Raji (cell line): ENCODE measurements around the gene ZNF580.

Experiments
- POLR2A ChIP-seq: IDR thresholded peaks from 2 replicates; pipeline ENCODE4 v1.6.1; 2011; ENCODE audit warnings: low read depth, low read length, control low read depth; ENCODE audit not compliant: insufficient read depth

The ZNF580 gene, protein sequence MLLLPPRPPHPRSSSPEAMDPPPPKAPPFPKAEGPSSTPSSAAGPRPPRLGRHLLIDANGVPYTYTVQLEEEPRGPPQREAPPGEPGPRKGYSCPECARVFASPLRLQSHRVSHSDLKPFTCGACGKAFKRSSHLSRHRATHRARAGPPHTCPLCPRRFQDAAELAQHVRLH

DNA sequence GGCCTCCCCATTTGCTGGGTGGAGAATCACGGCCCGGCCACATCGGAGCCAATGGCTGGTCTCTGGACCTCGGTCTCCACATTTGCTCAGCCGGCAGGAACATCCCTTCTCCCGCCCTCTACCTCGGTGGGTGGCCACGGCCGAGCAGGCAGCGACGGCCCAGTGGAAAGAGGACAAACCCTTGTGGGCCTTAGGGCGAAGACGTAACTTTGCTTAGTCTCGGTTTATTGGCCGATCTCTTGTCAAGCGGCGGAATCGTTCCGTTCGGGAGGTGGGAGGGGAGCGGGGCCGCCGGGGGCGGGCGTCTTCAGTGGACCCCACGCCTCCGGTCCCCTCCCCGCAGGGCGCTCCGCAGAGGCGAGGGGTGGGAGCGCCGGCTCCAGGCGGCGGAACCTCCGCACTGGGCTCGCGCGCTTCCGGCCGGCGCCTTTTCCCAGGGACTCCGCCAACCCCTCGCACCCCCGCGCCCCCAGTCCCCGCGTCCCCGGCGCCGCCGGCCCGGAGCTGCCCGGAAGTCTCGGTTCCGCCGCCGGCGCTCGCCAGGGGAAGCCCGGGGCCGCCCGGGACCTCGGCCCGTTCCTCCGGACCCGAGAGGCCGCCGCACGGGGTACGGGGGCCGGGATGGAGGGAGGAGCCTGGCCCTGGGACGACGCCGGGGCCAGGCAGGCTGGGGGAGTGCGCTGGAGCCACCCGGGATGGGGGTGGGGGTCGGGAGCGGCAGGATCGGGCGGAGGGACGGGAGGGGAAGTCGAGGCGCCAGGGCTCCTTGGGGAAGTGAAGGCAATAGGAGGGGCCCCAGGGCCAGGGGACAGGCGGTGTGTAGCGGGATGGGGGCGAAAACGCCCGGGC, at the start of gene ZNF580:
Gene ZNF580, plus strand, starts transcription at position 426 of the 849 bp plus-strand sequence. CDS start 1,507 bp downstream, outside the sequence.
- TF ChIP-seq POLR2A = no peak; the same call in 1 of the 2 replicates

DNA sequence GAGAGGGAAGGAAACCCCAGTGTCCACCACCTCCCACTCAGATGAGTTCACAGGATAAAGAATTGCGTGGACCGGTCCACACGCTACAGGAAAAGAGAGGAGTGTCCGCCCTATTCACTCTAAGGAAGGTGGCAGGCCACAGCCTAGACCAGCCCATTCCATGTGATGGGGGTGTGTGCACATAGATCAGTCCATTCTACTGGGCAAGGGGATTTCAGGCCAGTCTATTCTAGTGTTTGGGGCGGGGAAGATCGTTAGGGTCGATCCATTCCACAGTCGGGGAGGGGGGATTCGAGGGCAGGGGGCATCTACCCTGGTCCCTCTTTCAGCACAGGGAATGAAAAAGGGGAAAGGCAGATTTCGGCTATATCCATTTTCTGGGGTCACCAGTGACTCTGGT, 49.2 kb upstream of the ZNF580 start:
- no peak for TF ChIP-seq POLR2A

DNA sequence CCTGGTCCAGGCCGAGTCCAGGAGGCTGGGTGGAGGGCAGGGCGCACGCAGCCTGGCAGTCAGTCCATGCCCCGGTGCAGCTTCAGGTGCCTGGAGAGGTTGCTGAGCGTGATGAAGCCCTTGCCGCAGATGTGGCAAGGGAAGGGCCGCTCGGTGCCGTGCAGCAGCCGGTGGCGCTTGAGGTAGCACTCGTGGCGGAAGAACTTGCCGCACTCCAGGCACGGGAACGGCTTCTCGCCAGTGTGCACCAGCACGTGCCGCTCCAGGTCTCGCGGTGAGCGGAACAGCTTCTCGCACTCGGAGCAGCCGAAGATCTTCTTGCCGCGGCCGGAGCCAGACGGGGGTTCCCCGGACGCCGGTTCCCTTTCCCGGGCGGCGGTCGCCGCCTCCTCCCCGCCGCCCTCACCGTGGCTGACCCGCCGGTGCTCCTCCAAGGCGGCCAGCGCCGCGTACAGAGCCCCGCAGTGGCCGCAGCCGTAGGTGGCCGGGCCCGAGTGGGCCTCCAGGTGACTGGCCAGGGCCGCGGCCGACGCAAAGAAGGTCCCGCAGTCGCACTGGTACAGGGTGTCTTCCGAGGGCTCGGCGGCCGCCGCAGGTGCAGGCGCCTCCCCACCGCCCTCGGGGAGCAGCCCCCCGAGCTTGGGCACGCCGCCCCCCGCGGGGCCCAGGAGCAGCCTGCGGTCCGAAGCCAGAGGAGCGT, 48.3 kb upstream of the ZNF580 start:
- no peak for TF ChIP-seq POLR2A

DNA sequence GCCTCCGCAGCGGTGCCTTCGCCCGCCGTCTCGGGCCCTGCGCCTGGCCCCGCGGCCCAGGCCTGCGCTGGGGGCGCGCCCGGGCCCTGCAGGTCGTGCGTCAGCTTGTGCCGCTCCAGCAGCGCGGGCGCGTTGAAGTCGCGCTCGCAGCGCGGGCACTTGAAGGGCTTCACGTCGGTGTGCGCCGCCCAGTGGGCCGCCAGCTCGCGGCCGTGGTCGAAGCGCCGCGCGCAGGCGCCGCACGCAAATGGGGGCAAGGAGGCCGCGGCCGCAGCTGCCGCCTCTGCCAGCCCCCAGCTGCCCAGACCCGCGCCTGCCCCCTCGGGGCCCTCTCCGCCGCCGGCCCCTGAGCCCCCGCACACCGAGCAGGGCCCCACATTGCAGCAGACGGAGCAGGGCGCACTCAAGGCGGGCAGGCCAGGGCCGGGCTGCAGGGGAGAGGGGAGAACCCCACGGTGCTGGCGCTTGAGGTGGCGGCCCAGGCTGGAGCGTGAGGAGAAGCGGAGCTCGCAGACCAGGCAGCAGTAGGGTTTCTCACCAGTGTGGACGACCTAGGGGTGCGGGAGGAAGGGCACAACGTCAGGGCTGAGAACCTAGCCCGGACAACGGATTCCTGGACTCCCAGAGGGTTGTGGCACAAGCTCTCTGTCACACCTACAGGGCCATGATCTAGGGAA, 47.6 kb upstream of the ZNF580 start:
- TF ChIP-seq POLR2A = no peak

DNA sequence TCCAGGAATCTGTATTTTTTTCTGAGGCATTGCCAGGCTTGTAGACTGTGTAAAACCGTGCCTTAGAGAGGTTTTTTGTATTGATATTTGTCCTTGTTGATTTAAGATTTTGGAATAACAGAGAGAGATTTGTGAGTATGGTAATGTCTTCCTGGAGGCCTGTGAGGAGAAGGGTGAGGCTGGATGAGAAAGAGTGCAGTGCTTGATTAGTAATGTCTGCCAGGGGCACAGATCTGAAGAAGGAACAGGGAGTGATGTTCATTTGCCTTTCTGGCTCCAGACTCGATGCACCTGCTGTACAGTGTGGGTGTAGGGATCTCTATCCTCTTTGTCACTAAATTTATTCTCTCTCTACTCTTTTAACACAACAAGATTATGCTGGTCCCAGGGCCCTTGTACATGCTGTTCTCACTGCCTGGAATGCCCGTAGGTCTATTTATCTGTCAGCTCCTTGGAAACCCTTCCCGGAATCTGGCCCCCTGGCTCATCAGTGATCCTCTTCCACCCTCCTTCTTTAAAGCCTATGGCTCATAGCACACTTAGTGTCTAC, 45.7 kb upstream of the ZNF580 start:
- no peak for TF ChIP-seq POLR2A

DNA sequence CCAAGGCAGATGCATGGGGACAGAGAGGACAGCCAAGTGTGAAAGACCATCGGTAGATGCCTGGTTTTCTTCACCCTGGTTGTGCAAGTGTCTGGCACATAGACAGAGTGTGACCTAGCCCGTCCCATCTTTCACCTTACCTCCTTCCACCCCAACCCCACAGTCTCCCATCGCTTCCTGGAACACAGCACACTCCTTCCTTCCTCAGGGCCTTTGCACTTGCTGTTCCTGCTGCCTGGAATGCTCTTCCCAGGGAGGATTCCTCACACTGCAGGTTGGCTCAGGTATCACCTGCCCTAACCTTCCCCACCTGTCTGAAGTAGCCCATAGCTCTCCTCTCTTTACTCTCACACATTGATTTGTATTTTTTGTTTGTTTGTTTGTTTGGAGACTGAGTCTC, 44.5 kb upstream of the ZNF580 start:
- TF ChIP-seq POLR2A = no peak

DNA sequence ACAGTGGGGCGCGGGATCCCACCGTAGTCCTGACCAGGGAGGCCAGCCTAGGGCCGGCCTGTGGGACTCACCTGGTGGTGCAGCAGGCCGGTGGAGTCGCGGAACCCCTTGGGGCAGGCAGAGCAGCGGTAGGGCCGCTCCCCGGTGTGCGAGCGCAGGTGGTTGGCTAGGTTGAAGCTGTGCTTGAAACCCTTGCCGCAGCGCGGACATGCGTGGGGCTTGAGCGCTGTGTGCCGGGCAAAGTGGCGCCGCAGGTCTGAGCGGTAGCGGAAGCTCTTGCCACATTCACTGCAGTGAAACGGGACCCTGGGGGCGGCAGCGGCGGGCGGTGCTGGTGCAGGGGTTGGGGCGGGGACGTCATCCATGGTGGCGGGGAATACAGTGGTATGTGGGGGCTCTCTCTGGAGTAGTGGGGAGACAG, 43.3 kb upstream of the ZNF580 start:
- no peak for TF ChIP-seq POLR2A

DNA sequence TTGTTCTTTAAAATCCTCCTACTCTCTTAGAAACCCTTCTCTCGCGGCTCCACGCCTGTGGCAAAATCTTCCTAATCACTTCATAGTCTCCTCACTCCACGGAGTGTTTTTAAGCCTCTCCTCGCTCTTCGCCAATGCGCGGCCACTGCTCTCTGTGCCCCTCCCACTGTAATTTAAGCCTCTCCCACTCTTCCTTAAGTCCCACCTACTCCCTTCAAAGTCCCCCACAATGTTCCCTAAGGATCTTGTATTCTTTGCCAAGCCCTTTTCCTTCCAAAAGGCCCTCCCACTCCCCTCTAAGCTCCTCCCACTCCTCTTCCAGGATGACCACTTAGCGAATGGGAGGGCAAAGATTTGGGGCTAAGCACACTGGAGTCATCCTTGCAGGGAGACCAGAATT, 42.8 kb upstream of the ZNF580 start:
- TF ChIP-seq POLR2A = no peak

DNA sequence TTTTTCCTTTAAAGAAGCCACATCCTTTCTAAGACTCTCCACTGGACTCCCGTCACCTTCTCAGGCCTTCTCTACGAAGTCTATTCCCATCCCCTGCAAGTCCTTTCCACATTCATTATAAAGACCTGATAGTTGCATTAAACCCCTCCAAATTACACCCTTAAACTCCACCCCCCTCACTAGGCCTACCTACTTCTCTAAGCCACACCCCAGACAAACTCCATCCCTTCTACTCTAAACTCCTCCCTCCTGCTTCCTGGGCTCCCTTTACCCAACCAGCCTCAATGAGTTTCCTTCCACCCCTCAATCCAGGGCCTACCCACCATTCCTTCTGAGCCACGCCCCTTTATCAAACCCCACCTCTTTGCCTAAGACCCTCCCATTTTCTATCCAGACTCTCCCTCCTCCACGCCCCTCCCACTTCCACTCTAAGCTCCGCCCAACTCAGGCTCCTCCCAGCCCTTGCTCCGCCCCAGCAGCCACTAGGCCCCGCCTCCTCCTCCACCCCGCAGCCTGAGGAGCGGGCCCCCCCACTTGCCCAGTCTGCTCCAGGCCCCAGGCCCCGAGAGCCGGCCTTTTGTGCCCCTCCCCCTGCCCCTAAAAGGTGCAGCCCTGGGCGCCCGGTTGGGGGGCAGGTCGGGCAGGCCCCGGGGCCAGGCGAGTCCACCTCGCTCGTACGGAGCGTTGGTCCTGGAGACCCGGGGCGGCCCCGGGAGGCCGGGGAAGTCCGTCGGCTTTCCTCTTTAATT, 41.9 kb upstream of the ZNF580 start:
- TF ChIP-seq POLR2A = no peak; the same call in 1 of the 2 replicates

DNA sequence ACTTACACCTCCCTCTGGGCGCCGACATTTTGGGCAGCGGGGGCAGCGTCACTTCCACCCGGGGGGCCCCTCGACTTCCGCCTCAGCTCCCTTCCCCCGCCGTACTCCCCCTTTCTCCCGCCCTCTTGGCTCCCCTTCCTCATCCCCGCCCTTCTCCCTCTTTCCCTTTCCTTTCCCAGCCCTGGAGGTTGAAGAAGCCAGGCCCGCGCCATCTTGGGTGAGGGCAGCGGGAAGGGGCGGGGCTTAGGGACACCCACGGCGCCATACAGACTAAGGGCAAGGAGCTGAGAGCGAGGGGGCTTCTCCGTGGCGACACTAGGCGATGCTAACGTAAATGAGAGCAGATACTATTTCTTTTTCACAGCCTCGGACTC, 41.3 kb upstream of the ZNF580 start, which contains the start of gene FIZ1:
Gene FIZ1, minus strand, starts transcription at position 50 of the 374 bp plus-strand sequence. CDS start 1,652 bp downstream, outside the sequence.
- TF ChIP-seq POLR2A = peak; percentile 24

DNA sequence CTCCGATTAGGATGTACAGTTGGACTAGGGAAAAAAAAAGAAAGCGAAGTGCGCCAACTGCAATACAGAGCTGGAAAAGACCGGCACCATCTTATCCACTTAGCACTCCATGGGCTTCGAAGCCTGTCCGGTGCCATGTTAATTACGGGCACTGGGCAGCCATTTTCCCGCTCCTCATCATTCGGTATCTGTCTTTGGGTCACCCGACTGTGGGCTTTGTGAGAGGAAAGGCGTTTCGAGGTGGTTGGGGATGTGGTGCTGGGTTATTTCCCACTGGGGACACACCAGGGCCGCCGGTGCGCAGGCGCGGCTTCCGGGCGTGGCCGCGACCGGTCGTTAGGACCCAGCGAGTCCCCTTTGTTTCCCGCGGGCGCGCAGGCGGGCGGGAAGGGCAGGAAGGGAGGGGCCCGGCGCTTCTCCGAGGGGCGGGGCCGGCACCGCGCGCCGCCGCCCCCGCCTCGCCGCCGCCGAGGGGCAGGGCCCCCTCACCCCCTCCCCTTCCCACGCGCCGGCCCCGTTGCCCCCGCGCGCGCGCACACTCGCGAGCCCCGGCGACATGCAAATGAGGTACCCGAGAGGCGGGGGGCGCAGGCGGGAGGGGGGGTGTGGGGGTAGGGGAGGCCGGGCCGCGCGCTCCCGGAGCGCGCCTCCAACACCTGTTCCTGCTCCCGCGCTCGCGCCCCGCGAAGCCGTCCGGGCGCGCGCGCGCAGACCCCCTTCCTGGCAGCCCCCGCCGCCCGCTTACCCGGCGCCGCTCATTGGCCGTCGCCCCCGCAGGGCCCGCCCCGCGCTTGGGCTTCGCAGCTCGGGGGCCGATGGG, 40.8 kb upstream of the ZNF580 start, which contains the start of gene ZNF524:
Gene ZNF524, plus strand, starts transcription at position 447 of the 820 bp plus-strand sequence. CDS start 1,825 bp downstream, outside the sequence.
- TF ChIP-seq POLR2A = peak; percentile 43

DNA sequence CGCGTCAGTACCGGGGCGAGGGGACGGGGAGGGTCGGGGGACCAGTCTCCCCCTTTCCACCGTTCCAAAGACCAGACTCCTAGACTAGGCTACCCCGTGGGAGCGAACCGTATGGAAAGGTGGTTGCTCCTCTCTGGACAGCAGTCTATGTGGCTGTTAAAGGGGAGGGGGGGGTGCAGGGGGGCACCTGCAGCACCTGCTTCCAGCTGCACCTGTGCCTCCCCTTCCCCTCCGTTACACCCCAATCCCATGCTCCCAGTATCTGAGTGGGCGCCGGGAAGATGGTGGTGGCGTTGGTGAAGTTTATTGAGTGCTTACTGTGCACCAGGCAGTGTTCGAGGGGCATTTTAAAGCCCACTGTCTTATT, 40.2 kb upstream of the ZNF580 start:
- peak; percentile 55; the same call in 1 of the 2 replicates for TF ChIP-seq POLR2A

DNA sequence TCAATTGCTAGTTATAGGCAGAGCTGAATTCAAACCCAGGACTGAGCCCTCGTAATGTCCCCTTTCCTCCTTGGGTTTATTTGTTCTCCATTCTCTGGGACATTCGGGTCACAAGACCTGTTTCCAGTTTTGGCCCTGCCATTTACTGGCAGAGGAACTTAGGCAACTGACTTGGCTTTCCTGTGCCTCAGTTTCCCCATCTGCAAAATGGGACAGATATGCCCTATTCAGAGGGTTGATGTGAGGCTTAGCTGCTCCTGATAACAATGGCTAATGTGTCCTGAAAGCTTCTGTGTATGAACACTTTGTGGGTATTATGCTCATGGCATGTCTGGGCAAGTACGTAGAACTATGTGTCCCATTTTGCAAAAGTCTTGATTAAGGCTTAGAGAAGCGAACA, 39.7 kb upstream of the ZNF580 start:
- TF ChIP-seq POLR2A = no peak

DNA sequence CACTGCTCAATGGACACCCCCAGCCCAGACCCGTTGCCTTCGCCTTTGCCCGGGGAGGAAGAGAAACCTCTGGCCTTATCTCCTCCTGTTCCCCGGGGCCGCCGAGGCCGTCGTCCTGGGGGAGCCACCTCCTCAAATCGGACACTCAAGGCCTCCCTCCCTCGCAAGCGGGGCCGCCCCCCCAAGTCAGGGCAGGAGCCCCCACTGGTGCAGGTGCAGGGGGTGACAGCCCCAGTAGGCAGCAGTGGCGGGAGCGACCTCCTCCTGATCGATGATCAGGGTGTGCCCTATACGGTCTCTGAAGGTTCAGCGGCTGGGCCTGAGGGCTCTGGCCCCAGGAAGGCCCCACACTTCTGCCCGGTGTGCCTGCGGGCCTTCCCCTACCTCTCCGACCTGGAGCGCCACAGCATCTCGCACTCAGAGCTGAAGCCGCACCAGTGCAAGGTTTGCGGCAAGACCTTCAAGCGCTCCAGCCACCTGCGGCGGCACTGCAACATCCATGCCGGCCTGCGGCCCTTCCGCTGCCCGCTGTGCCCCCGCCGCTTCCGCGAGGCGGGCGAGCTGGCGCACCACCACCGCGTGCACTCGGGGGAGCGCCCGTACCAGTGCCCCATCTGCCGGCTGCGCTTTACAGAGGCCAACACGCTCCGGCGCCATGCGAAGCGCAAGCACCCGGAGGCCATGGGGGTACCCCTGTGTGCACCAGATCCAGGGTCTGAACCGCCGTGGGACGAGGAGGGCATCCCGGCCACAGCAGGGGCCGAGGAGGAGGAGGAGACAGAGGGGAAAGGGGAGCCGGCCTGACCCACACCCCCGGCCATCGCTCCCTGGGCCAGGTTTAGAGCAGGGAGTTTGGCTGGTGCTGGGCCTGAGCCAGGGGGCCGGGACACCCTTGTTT, 38.4 kb upstream of the ZNF580 start:
- no peak for TF ChIP-seq POLR2A
